Measurements from ENCODE around the gene CMC4.

DNA sequence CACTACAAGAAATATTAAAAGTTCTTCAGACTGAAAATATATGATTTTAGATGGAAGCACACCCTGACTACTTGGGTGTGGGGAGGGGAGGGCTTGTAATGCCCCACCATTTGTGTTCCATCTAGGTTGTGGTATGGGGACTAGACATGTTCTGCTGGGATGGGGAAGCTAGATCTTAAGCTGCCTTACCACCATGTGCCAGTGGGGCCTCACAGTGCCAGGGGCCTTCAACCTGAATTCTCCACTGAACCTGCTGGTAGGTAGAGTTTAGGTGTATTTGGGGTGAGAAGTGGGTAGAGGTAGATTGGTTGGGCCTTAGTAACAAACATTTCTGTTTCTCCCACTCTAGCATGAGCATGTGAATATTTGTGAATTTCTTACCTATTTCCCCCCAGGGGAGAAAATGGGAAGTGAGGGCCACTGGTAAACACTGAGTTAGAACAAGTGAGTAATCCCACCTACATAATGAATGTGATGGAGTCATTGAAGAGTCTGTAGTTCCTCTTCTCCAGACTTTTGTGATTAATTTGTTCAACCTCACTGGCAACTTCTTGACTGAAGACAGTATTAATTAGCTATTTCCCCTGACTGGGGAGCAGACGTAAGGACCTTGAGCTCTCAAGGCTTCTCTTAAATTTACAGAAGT, 44.4 kb upstream of the CMC4 start:
- TF ChIP-seq, protein P1, sequence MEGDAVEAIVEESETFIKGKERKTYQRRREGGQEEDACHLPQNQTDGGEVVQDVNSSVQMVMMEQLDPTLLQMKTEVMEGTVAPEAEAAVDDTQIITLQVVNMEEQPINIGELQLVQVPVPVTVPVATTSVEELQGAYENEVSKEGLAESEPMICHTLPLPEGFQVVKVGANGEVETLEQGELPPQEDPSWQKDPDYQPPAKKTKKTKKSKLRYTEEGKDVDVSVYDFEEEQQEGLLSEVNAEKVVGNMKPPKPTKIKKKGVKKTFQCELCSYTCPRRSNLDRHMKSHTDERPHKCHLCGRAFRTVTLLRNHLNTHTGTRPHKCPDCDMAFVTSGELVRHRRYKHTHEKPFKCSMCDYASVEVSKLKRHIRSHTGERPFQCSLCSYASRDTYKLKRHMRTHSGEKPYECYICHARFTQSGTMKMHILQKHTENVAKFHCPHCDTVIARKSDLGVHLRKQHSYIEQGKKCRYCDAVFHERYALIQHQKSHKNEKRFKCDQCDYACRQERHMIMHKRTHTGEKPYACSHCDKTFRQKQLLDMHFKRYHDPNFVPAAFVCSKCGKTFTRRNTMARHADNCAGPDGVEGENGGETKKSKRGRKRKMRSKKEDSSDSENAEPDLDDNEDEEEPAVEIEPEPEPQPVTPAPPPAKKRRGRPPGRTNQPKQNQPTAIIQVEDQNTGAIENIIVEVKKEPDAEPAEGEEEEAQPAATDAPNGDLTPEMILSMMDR (IDR thresholded peaks at IDR 0.05), result no peak
- TF ChIP-seq ZFX (IDR thresholded peaks at IDR 0.05; ENCODE audit: borderline replicate concordance), result no peak
